ENCODE results near the gene ROPN1L. TPM values are rescaled to one million over a fixed set of nuclear protein-coding genes. Genes with fewer than 3 reads are reported as not detected.

ROPN1L gene
- total and polyA plus RNA-seq, 2 of the 13 experiments (the other 11 are each of a cell fraction or from before 2014, with no cell fraction given), result not detected

DNA sequence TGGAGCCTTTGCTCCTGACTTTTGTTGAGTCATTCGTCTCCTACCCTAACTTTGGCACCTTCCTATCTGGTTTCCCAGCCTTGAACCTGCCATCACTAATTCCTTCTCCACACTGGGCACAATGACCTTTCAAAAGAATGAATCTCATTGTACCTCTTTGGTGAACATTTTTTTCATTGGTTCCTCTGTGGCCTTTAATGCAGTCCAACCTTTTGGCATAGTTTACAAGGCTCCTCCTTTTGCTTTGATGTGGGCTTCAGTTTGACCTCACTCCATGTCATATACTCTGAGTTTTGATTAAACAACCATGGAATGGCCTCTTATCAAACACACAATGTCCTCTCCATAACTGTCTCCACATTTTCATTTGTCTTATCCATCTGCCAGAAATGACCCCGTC lies 14.5 kb upstream of the ROPN1L start:
- H3K79me2 ChIP-seq (ENCODE audit: insufficient read depth, low read length), result no peaks in the 10 kb centered on the region
- peak; percentile 10 for DNase-seq (ENCODE audit: low spot score)
- no peak for FAIRE-seq
- WGBS (ENCODE audit: low lambda C conversion rate), result 85% methylated on average over 2 of the region's 2 CpGs
- BruUV-seq (replicated peaks), result no TSS peak
- POLR2A ChIA-PET, result no interaction called here
- no peaks in the 10 kb centered on the region for H3K27me3 ChIP-seq (ENCODE audit: control insufficient read depth in 1 of 2, insufficient read depth in 2 of 2, low read length in 2 of 2)
- in situ Hi-C loops (cut with HindIII; ENCODE audit: extremely low pct_ligation_motif_present, low pct_unique_long_range_greater_than_20kb) (no loop called here), intact Hi-C loops (cut with micrococcal nuclease; ENCODE audit: unreplicated experiment) (no loop called here)
- H3K9ac ChIP-seq (ENCODE audit: insufficient read depth, low read depth, low read length), result no peak overlapping the region
- no peak overlapping the region for H3K4me3 ChIP-seq (replicated peaks in 1 of 3; ENCODE audit: insufficient read depth in 1 of 3, low read depth in 2 of 3, low read length in 3 of 3)
- no peak for ATAC-seq
- CTCF ChIA-PET (ENCODE audit: low intra/inter-chr PET ratio, low total read pairs), result no interaction called here
- no peaks in the 10 kb centered on the region for H3K9me3 ChIP-seq (ENCODE audit: low read length)
- H3K4me2 ChIP-seq (ENCODE audit: low read depth, low read length), result no peak overlapping the region
- no peaks in the 10 kb centered on the region for H4K20me1 ChIP-seq (ENCODE audit: insufficient read depth, low read length)
- peaks cover 5 to 74% of the 10 kb centered on the region in 2 experiments; a peak in 4 of 5 replicates for H3K36me3 ChIP-seq (replicated peaks in 1 of 2; ENCODE audit: control insufficient read depth in 1 of 2, insufficient read depth in 2 of 2, low read length in 2 of 2)
- H2AFZ ChIP-seq (ENCODE audit: low read length), result no peak overlapping the region
- H3K4me1 ChIP-seq (ENCODE audit: insufficient read depth, low read length), result peaks cover 16% of the 10 kb centered on the region
- H3K27ac ChIP-seq (ENCODE audit: extremely low read length, insufficient read depth, low read length), result no peak overlapping the region
- TF ChIP-seq SAFB2 (CRISPR knock-in tag; IDR thresholded peaks at IDR 0.05; ENCODE audit: borderline replicate concordance, low read depth), result no peak
- no peak for TF ChIP-seq SIX4 (CRISPR knock-in tag; IDR thresholded peaks at IDR 0.05)
- no peak for TF ChIP-seq ZNF432 (CRISPR knock-in tag; IDR thresholded peaks at IDR 0.05; ENCODE audit: borderline replicate concordance)
- no peak for TF ChIP-seq ZNF564 (CRISPR knock-in tag; IDR thresholded peaks at IDR 0.05)
- TF ChIP-seq ZNF781 (CRISPR knock-in tag; IDR thresholded peaks at IDR 0.05; ENCODE audit: borderline replicate concordance, not compliant biosample characterization), result no peak
- TF ChIP-seq, protein P1, sequence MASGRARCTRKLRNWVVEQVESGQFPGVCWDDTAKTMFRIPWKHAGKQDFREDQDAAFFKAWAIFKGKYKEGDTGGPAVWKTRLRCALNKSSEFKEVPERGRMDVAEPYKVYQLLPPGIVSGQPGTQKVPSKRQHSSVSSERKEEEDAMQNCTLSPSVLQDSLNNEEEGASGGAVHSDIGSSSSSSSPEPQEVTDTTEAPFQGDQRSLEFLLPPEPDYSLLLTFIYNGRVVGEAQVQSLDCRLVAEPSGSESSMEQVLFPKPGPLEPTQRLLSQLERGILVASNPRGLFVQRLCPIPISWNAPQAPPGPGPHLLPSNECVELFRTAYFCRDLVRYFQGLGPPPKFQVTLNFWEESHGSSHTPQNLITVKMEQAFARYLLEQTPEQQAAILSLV (CRISPR knock-in tag; IDR thresholded peaks at IDR 0.05; ENCODE audit: borderline replicate concordance), result no peak
- TF ChIP-seq REPIN1 (CRISPR knock-in tag; IDR thresholded peaks at IDR 0.05; ENCODE audit: borderline replicate concordance, low read depth), result no peak
- TF ChIP-seq, protein P2, sequence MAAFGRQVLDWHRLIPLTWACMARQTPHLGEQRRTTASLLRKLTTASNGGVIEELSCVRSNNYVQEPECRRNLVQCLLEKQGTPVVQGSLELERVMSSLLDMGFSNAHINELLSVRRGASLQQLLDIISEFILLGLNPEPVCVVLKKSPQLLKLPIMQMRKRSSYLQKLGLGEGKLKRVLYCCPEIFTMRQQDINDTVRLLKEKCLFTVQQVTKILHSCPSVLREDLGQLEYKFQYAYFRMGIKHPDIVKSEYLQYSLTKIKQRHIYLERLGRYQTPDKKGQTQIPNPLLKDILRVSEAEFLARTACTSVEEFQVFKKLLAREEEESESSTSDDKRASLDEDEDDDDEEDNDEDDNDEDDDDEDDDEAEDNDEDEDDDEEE (CRISPR knock-in tag; IDR thresholded peaks at IDR 0.05), result no peak
- TF ChIP-seq ARID2 (CRISPR knock-in tag; IDR thresholded peaks at IDR 0.05; ENCODE audit: borderline replicate concordance), result no peak
- TF ChIP-seq, protein P3, sequence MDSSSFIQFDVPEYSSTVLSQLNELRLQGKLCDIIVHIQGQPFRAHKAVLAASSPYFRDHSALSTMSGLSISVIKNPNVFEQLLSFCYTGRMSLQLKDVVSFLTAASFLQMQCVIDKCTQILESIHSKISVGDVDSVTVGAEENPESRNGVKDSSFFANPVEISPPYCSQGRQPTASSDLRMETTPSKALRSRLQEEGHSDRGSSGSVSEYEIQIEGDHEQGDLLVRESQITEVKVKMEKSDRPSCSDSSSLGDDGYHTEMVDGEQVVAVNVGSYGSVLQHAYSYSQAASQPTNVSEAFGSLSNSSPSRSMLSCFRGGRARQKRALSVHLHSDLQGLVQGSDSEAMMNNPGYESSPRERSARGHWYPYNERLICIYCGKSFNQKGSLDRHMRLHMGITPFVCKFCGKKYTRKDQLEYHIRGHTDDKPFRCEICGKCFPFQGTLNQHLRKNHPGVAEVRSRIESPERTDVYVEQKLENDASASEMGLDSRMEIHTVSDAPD (CRISPR knock-in tag; IDR thresholded peaks at IDR 0.05), result no peak
- TF ChIP-seq, protein P4, sequence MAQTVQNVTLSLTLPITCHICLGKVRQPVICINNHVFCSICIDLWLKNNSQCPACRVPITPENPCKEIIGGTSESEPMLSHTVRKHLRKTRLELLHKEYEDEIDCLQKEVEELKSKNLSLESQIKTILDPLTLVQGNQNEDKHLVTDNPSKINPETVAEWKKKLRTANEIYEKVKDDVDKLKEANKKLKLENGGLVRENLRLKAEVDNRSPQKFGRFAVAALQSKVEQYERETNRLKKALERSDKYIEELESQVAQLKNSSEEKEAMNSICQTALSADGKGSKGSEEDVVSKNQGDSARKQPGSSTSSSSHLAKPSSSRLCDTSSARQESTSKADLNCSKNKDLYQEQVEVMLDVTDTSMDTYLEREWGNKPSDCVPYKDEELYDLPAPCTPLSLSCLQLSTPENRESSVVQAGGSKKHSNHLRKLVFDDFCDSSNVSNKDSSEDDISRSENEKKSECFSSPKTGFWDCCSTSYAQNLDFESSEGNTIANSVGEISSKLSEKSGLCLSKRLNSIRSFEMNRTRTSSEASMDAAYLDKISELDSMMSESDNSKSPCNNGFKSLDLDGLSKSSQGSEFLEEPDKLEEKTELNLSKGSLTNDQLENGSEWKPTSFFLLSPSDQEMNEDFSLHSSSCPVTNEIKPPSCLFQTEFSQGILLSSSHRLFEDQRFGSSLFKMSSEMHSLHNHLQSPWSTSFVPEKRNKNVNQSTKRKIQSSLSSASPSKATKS (CRISPR knock-in tag; IDR thresholded peaks at IDR 0.05), result no peak
- TF ChIP-seq, protein P5, sequence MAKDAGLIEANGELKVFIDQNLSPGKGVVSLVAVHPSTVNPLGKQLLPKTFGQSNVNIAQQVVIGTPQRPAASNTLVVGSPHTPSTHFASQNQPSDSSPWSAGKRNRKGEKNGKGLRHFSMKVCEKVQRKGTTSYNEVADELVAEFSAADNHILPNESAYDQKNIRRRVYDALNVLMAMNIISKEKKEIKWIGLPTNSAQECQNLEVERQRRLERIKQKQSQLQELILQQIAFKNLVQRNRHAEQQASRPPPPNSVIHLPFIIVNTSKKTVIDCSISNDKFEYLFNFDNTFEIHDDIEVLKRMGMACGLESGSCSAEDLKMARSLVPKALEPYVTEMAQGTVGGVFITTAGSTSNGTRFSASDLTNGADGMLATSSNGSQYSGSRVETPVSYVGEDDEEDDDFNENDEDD (CRISPR knock-in tag; IDR thresholded peaks at IDR 0.05; ENCODE audit: borderline replicate concordance), result no peak
- TF ChIP-seq, protein P6, sequence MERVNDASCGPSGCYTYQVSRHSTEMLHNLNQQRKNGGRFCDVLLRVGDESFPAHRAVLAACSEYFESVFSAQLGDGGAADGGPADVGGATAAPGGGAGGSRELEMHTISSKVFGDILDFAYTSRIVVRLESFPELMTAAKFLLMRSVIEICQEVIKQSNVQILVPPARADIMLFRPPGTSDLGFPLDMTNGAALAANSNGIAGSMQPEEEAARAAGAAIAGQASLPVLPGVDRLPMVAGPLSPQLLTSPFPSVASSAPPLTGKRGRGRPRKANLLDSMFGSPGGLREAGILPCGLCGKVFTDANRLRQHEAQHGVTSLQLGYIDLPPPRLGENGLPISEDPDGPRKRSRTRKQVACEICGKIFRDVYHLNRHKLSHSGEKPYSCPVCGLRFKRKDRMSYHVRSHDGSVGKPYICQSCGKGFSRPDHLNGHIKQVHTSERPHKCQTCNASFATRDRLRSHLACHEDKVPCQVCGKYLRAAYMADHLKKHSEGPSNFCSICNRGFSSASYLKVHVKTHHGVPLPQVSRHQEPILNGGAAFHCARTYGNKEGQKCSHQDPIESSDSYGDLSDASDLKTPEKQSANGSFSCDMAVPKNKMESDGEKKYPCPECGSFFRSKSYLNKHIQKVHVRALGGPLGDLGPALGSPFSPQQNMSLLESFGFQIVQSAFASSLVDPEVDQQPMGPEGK (CRISPR knock-in tag; IDR thresholded peaks at IDR 0.05), result no peak
- TF ChIP-seq ZNF557 (CRISPR knock-in tag; IDR thresholded peaks at IDR 0.05), result no peak
- TF ChIP-seq ZNF451 (CRISPR knock-in tag; IDR thresholded peaks at IDR 0.05), result no peak
- TF ChIP-seq BRCA1 (CRISPR knock-in tag; IDR thresholded peaks at IDR 0.05), result no peak
